ENCODE data around the gene TACC3. TPM values are rescaled to one million over a fixed set of nuclear protein-coding genes. Genes with fewer than 3 reads are reported as not detected.
A peak's percentile ranks its signal among the peaks of the same experiment; 100 is the strongest.

The TACC3 gene
- total RNA-seq, 1 experiment from 2014 or later: 34.9 TPM

GRCh38 chr4:1759818-1760223 is 38.5 kb downstream of the TACC3 start:
- no peak for DNase-seq (ENCODE audit: low read depth)

GRCh38 chr4:1760521-1761071 is 39.3 kb downstream of the TACC3 start:
- DNase-seq (ENCODE audit: low read depth): no peak

GRCh38 chr4:1761130-1761689 is 39.9 kb downstream of the TACC3 start:
- DNase-seq (ENCODE audit: low read depth): no peak

- DNase-seq (ENCODE audit: low read depth): no peak
These were observed 41.1 kb downstream of the TACC3 start for GRCh38 chr4:1762264-1763010.

- no peak for DNase-seq (ENCODE audit: low read depth)
These were observed 41.8 kb downstream of the TACC3 start for GRCh38 chr4:1763070-1763549.

GRCh38 chr4:1763550-1764080 is 42.3 kb downstream of the TACC3 start:
- peak; percentile 50 for DNase-seq (ENCODE audit: low read depth)

- no peak for DNase-seq (ENCODE audit: low read depth)
These were observed 43.3 kb downstream of the TACC3 start for GRCh38 chr4:1764670-1765069.

- DNase-seq (ENCODE audit: low read depth): no peak
These were observed 44.2 kb downstream of the TACC3 start for GRCh38 chr4:1765409-1766072.

GRCh38 chr4:1766106-1767060 is 45.1 kb downstream of the TACC3 start:
- DNase-seq (ENCODE audit: low read depth): no peak

GRCh38 chr4:1767061-1767769 is 45.9 kb downstream of the TACC3 start:
- no peak for DNase-seq (ENCODE audit: low read depth)

- DNase-seq (ENCODE audit: low read depth): peak; percentile 51
These were observed 46.5 kb downstream of the TACC3 start for GRCh38 chr4:1767770-1768366.

GRCh38 chr4:1768367-1769034 is 47.2 kb downstream of the TACC3 start:
- DNase-seq (ENCODE audit: low read depth): no peak

GRCh38 chr4:1769692-1770091 is 48.4 kb downstream of the TACC3 start:
- no peak for DNase-seq (ENCODE audit: low read depth)

GRCh38 chr4:1770245-1770644 is 48.9 kb downstream of the TACC3 start:
- no peak for DNase-seq (ENCODE audit: low read depth)

GRCh38 chr4:1770791-1771231 is 49.5 kb downstream of the TACC3 start:
- DNase-seq (ENCODE audit: low read depth): no peak

- DNase-seq (ENCODE audit: low read depth): no peak
These were observed 50.4 kb downstream of the TACC3 start for GRCh38 chr4:1771555-1772305.

GRCh38 chr4:1772853-1773538 is 51.7 kb downstream of the TACC3 start:
- no peak for DNase-seq (ENCODE audit: low read depth)

GRCh38 chr4:1773754-1774153 is 52.4 kb downstream of the TACC3 start:
- no peak for DNase-seq (ENCODE audit: low read depth)

Data from Daoy (cell line).